Activated T-helper 9 cell treated with anti-CD3 and anti-CD28 coated beads, Interleukin-2, amount 50 U/mL, for 16 hours (primary cell): ENCODE data around the gene CDK1.

ENCODE experiments used
- DNase-seq: peaks from one replicate; pipeline ENCODE4 v3.0.0-alpha.2; 2020; ENCODE audit warnings: low read depth

Gene CDK1

GRCh38 chr10:60777696-60778213, 523 bp upstream of the CDK1 start:
- no peak for DNase-seq

- no peak for DNase-seq
Observed at GRCh38 chr10:60778971-60779796, 906 bp downstream of the CDK1 start.

GRCh38 chr10:60781661-60782060, 3.4 kb downstream of the CDK1 start:
- DNase-seq, result no peak

- DNase-seq, result no peak
Observed at GRCh38 chr10:60784641-60785040, 6.4 kb downstream of the CDK1 start.

- DNase-seq, result no peak
Observed at GRCh38 chr10:60788544-60788943, 10.3 kb downstream of the CDK1 start.

- DNase-seq, result no peak
Observed at GRCh38 chr10:60789340-60789739, 11.1 kb downstream of the CDK1 start.

GRCh38 chr10:60794953-60795352, 16.7 kb downstream of the CDK1 start:
- no peak for DNase-seq

GRCh38 chr10:60795465-60796202, 17.4 kb downstream of the CDK1 start:
- DNase-seq, result no peak

- no peak for DNase-seq
Observed at GRCh38 chr10:60796481-60796880, 18.2 kb downstream of the CDK1 start.

GRCh38 chr10:60797200-60797599, 18.9 kb downstream of the CDK1 start:
- no peak for DNase-seq

- no peak for DNase-seq
Observed at GRCh38 chr10:60798031-60798430, 19.8 kb downstream of the CDK1 start.

- DNase-seq, result no peak
Observed at GRCh38 chr10:60798870-60799269, 20.6 kb downstream of the CDK1 start.

GRCh38 chr10:60799971-60800650, 21.8 kb downstream of the CDK1 start:
- DNase-seq, result no peak

- DNase-seq, result no peak
Observed at GRCh38 chr10:60800918-60801317, 22.6 kb downstream of the CDK1 start.

GRCh38 chr10:60801522-60801921, 23.2 kb downstream of the CDK1 start:
- DNase-seq, result no peak

GRCh38 chr10:60803433-60803832, 25.2 kb downstream of the CDK1 start:
- DNase-seq, result no peak

GRCh38 chr10:60803865-60804264, 25.6 kb downstream of the CDK1 start:
- no peak for DNase-seq

GRCh38 chr10:60806921-60807320, 28.6 kb downstream of the CDK1 start:
- DNase-seq, result no peak

- DNase-seq, result no peak
Observed at GRCh38 chr10:60807499-60807898, 29.2 kb downstream of the CDK1 start.

GRCh38 chr10:60808036-60808435, 29.8 kb downstream of the CDK1 start:
- no peak for DNase-seq

- no peak for DNase-seq
Observed at GRCh38 chr10:60809157-60809556, 30.9 kb downstream of the CDK1 start.

GRCh38 chr10:60810437-60811182, 32.3 kb downstream of the CDK1 start:
- no peak for DNase-seq
